ACC112 (cell line): Measurements from ENCODE around the gene IFT81.

Source experiments
- H2AFZ ChIP-seq: fragments of 200-600 bp; sonication (generic); one replicate; pipeline ENCODE4 v1.6.0; 2017; ENCODE audit warnings: antibody characterized with exemption, low read length; ENCODE audit not compliant: unreplicated experiment
- H3K27ac ChIP-seq: fragments of 200-600 bp; sonication (generic); 2 replicates; pipeline ENCODE4 v1.5.1; 2014; ENCODE audit warnings: low read depth, mild to moderate bottlenecking, antibody characterized with exemption, low read length, moderate library complexity
- H3K27me3 ChIP-seq: fragments of 200-600 bp; sonication (generic); 2 replicates; pipeline ENCODE4 v1.6.1; 2014; ENCODE audit warnings: mild to moderate bottlenecking, antibody characterized with exemption, low read length, moderate library complexity, mixed read lengths; ENCODE audit not compliant: insufficient read depth
- H3K36me3 ChIP-seq: fragments of 200-600 bp; sonication (generic); 2 replicates; pipeline ENCODE4 v1.6.1; 2016; ENCODE audit warnings: mild to moderate bottlenecking, antibody characterized with exemption, low read length, moderate library complexity, mixed read lengths; ENCODE audit not compliant: insufficient read depth
- H3K4me1 ChIP-seq: fragments of 200-600 bp; sonication (generic); one replicate; pipeline ENCODE4 v1.6.1; 2016; ENCODE audit warnings: low read length, mixed read lengths; ENCODE audit not compliant: insufficient read depth, unreplicated experiment, control insufficient read depth
- H3K4me3 ChIP-seq: fragments of 200-600 bp; sonication (generic); 2 replicates; pipeline ENCODE4 v1.5.1; 2014; ENCODE audit warnings: mild to moderate bottlenecking, low read depth, low read length
- H3K79me2 ChIP-seq: fragments of 200-600 bp; sonication (generic); one replicate; pipeline ENCODE4 v1.6.0; 2016; ENCODE audit warnings: low read length; ENCODE audit not compliant: control insufficient read depth, unreplicated experiment, insufficient read depth

Gene IFT81

DNA sequence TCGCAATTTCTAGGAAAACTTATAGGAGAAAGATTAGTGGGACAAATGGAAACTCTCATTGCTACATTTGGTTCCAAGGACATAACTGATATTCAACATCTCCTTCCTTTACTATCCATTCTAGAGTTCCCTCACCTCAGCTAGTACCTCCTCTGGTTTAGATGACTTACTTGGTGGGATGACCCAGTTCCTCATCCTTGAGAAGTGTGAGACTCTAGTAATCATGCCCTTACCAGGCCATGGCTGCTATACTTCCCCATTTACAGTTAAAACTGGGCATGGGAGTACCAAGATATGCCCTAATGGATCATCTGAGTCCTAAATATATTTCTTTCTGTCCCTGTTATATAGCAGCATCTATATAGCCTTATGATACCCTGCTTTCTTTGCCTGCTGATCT lies 58.1 kb downstream of the IFT81 start:
- no peaks in the 10 kb centered on the region for H3K79me2 ChIP-seq
- H3K27ac ChIP-seq, result no peak overlapping the region
- peaks cover 9% of the 10 kb centered on the region for H3K4me1 ChIP-seq
- H3K4me3 ChIP-seq, result no peak overlapping the region
- H2AFZ ChIP-seq, result no peak overlapping the region
- H3K27me3 ChIP-seq, result no peaks in the 10 kb centered on the region
- H3K36me3 ChIP-seq, result peaks cover 40% of the 10 kb centered on the region

DNA sequence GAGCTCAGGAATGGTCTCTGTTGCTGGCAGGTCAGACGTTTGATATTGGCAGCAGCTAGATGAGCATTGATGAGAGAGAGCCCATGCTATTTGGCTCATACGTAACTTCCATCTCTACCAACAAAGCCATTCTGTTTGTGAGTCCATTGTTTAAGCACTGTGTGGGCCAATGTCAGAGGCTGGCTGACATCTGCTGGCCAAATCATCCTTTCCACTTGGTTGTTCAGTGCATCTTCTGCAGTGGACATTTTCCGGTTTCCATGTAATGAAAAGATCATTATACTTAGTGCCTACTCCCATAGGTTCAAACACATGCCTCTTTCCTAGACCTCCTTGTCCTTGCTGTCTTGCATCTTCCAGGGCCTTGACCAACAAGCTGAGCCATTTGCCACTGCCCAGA lies 59.2 kb downstream of the IFT81 start:
- H3K27ac ChIP-seq, result no peak overlapping the region
- peaks cover 40% of the 10 kb centered on the region for H3K36me3 ChIP-seq
- no peak overlapping the region for H3K4me3 ChIP-seq
- H2AFZ ChIP-seq, result no peak overlapping the region
- H3K27me3 ChIP-seq, result no peaks in the 10 kb centered on the region
- H3K79me2 ChIP-seq, result no peaks in the 10 kb centered on the region
- H3K4me1 ChIP-seq, result peaks cover 9% of the 10 kb centered on the region

DNA sequence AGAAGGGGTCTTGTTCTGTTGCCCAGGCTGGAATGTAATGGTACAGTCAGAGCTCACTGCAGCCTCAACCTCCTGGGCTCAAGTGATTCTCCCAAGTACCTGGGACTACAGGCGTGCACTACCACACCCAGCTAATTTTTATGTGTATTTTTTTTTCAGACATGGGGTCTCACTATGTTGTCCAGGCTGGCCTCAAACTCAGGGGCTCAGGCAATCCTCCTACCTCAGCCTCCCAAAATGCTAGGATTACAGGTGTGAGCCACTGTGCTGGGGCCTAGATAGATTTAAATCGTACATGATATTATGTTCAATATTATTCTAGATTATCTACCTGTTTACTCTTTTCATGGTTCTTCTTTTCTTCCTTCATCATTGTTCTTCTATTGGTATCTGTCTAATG lies 61.5 kb downstream of the IFT81 start:
- peaks cover 2% of the 10 kb centered on the region for H3K4me1 ChIP-seq
- no peaks in the 10 kb centered on the region for H3K79me2 ChIP-seq
- H3K27ac ChIP-seq, result no peak overlapping the region
- no peak overlapping the region for H2AFZ ChIP-seq
- H3K36me3 ChIP-seq, result peaks cover 40% of the 10 kb centered on the region
- no peak overlapping the region for H3K4me3 ChIP-seq
- H3K27me3 ChIP-seq, result no peaks in the 10 kb centered on the region

DNA sequence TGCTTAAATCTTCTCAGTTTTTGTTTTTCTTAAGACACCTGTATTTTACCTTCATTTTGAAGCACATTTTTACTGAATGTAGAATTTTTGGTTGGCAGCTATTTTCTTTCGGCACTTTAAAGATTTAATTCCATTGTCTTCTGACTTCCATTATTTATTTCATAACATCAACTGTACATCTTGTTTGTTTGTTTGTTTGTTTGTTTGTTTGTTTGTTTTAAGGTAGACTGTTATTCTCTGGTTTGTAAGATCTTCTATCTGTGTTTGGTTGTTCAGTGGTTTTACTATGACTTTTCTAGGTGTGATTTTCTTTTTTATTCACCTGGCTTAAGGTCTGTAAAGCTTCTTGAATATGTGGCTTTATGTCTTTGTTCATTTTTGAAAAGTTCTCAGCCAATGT lies 61.9 kb downstream of the IFT81 start:
- no peak overlapping the region for H3K4me3 ChIP-seq
- H3K79me2 ChIP-seq, result no peaks in the 10 kb centered on the region
- no peaks in the 10 kb centered on the region for H3K27me3 ChIP-seq
- no peak overlapping the region for H2AFZ ChIP-seq
- H3K4me1 ChIP-seq, result no peaks in the 10 kb centered on the region
- H3K36me3 ChIP-seq, result peaks cover 40% of the 10 kb centered on the region
- no peak overlapping the region for H3K27ac ChIP-seq

DNA sequence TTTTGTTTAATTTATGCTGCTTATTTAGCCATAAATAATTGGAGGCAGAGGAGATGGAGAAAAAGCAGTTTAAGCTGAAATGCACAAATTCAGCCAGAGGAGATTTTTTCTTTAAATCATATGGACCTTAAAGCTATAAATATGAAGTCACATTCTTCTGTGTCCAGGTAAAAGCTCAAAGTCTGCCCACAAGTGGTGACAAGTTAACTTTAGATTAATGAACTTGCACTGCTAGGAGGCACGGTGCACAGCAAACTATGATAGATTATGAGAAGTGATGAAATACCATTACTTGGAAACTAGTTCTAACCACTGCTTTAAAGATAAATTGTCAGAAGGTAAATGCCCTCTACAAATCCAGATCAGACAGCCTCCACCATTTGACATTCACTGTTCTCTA lies 69.0 kb downstream of the IFT81 start:
- Histone ChIP-seq H3K36me3 (peaks cover 18% of the 10 kb centered on the region), H3K27me3 (no peaks in the 10 kb centered on the region), H2AFZ (no peak overlapping the region), H3K27ac (no peak overlapping the region), H3K79me2 (no peaks in the 10 kb centered on the region), H3K4me1 (no peaks in the 10 kb centered on the region), H3K4me3 (no peak overlapping the region)

DNA sequence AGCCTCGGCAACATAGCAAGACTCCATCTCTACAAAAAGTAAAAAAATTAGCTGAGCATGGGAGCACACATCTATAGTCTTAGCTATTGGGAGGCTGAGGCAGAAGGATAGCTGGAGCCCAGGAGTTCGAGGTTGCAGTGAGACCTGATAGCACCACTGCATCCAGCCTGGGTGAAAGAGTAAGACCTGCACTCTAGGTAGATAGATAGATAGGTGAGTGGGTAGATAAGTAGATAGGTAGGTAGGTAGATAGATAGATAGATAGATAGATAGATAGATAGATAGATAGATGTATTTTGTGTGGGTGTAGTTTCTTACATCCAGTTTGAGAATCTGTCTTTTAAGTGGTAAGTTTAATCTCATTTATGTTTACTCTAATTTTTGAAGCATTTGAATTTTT lies 72.8 kb downstream of the IFT81 start:
- Histone ChIP-seq H3K4me3 (no peak overlapping the region), H3K27me3 (no peaks in the 10 kb centered on the region), H3K79me2 (no peaks in the 10 kb centered on the region), H3K27ac (no peak overlapping the region), H3K36me3 (peaks cover 18% of the 10 kb centered on the region), H2AFZ (no peak overlapping the region), H3K4me1 (peaks cover 17% of the 10 kb centered on the region)

DNA sequence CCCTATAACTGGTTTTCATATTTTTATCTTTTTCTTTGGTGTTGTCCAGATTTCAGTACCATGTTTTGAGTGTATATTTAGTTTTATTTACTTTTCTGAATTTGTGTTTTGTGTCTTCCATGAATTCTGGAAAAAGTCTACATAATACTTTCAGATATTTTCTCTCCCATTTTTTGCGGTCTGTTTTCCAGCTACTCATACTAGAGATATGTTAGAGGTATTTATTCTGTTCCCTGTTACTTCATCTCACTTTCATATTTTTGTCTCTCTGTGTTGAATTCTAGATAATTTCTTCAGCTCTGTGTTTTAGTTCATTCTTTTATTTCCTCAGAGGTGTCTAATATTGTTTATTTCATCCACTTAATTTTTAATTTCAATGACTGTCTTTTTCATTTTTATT lies 74.2 kb downstream of the IFT81 start:
- Histone ChIP-seq H3K27ac (no peak overlapping the region), H3K4me3 (no peak overlapping the region), H3K79me2 (no peaks in the 10 kb centered on the region), H3K27me3 (no peaks in the 10 kb centered on the region), H2AFZ (no peak overlapping the region), H3K4me1 (peaks cover 17% of the 10 kb centered on the region), H3K36me3 (peaks cover 9% of the 10 kb centered on the region; the same call in 1 of the 2 replicates)

DNA sequence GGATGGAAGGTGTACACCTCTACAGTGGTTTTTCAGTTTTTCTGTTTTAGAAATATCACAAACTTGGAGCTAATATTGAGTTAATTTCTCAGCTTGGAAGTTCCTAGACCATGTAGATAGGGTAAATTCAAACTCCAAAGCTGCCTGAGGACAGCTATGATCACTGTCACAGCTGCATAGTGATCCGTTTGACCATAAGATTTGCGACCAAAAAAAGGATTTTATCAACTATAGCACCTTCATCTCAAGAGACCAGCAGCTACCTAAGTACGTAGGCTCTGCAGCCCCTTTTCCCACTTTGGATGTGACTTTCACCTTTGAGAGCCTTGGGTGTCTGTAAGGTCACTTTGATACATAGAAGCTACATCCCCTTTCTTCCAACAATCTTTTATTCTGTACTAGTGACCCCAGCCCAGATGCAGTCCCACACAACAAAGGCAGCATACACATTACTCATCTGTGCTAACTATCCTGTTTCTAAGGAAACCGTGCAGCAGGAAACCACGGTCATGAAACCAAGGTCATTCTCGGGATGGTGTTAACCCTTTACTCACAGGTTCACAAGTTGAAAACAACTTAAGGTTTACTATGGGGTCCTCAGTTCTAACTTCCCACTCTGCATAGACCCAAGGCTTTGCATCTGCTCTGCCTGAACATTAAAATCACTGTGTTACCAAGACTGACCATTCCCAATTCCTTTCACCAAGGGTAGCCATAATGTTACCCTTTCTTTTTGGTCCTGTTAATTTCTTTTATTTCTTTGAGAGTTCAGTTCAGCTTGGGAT lies 75.4 kb downstream of the IFT81 start:
- Histone ChIP-seq H3K4me3 (peak overlapping the region; percentile 13), H2AFZ (no peak overlapping the region)

DNA sequence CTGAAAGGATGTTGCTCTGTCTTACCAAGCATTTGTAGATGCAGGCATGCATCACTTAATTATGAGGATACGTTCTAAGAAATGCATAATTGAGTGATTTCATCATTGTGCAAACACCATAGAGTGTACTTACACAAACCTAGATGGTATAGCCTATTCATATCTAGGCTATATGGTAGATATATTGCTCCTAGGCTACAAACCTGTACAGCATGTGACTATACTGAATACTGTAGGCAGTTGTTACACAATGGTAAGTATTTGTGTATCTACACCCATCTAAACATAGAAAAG lies 75.9 kb downstream of the IFT81 start:
- no peaks in the 10 kb centered on the region for H3K79me2 ChIP-seq
- no peak overlapping the region for H2AFZ ChIP-seq
- H3K27ac ChIP-seq, result peak overlapping the region; percentile 49
- H3K27me3 ChIP-seq, result no peaks in the 10 kb centered on the region
- 0 out of 2 replicates have a peak, but pooled peaks cover 3% of the 10 kb centered on the region for H3K36me3 ChIP-seq
- H3K4me3 ChIP-seq, result peak overlapping the region; percentile 13; the same call in 1 of the 2 replicates
- peaks cover 17% of the 10 kb centered on the region for H3K4me1 ChIP-seq

More for the DNA sequence above, 75.4 kb downstream of the IFT81 start:
- H3K27ac ChIP-seq, result peak overlapping the region; percentile 49
- H3K4me1 ChIP-seq, result peaks cover 17% of the 10 kb centered on the region
- H3K79me2 ChIP-seq, result no peaks in the 10 kb centered on the region
- 0 out of 2 replicates have a peak, but pooled peaks cover 3% of the 10 kb centered on the region for H3K36me3 ChIP-seq
- no peaks in the 10 kb centered on the region for H3K27me3 ChIP-seq

DNA sequence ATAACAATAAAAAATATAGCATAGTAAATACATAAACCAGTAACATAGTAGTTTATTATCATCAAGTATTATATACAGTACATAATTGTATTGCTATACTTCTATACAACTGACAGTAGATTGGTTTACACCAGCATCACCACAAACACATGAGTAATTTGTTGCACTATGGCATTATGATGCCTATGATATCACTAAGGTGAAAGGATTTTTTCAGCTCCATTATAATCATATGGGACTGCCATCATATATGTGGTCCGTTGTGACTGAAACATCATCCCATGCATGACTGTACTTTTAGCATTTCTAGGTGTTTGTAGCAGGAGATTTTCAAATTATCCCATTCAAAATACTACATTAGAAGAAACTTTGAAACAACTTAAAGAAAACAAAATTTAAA lies 77.8 kb downstream of the IFT81 start:
- H3K4me1 ChIP-seq, result peaks cover 17% of the 10 kb centered on the region
- H2AFZ ChIP-seq, result no peak overlapping the region
- H3K79me2 ChIP-seq, result no peaks in the 10 kb centered on the region
- no peak overlapping the region for H3K27ac ChIP-seq
- H3K4me3 ChIP-seq, result no peak overlapping the region
- 0 out of 2 replicates have a peak, but pooled peaks cover 3% of the 10 kb centered on the region for H3K36me3 ChIP-seq
- no peaks in the 10 kb centered on the region for H3K27me3 ChIP-seq

DNA sequence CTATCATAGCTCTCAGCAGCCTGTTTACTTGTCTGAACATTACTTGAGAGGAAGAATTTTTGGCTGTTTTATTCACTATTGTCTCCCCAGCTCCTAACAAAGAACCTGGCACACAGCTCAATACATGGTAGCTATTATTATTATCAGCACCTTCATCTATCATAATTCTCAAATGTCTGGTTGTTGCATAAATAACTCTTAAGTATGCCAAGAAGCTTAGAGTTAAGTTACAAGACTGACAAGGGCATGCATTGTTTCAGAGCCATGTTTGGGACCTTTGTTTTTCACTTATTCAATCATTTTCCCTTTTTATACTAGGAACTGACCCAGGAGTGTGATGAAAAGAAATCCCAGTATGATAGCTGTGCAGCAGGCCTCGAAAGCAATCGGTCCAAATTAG lies 79.4 kb downstream of the IFT81 start:
- Histone ChIP-seq H3K4me3 (no peak overlapping the region), H2AFZ (no peak overlapping the region), H3K79me2 (no peaks in the 10 kb centered on the region), H3K36me3 (0 out of 2 replicates have a peak, but pooled peaks cover 7% of the 10 kb centered on the region), H3K27me3 (no peaks in the 10 kb centered on the region), H3K4me1 (peaks cover 17% of the 10 kb centered on the region), H3K27ac (no peak overlapping the region)
